Liver (tissue), 9 donors: ENCODE data around the gene FAM107A. TPM values are rescaled to one million over a fixed set of nuclear protein-coding genes. Genes with fewer than 3 reads are reported as not detected.
"Not testable (repeated sequence)": the region's sequence is repeated elsewhere in the genome, so short reads cannot be mapped to it uniquely, and the experiment has no call there.

ENCODE experiments used
- DNase-seq: peaks from one replicate; pipeline ENCODE4 v3.0.0-alpha.2; 2017; ENCODE audit warnings: low spot score
- H3K27ac ChIP-seq, 2 donors: one replicate each; pipeline ENCODE4 v1.7.0; 2013; ENCODE audit warnings: inconsistent platforms in 2 of 2, low read length in 2 of 2, control low read depth in 1 of 2, low read depth in 1 of 2, mild to moderate bottlenecking in 1 of 2
- H3K27me3 ChIP-seq, 4 donors: one replicate each; pipeline versions ENCODE4 v1.6.1 to v1.7.0; 2013; ENCODE audit warnings: low read length in 3 of 4, inconsistent platforms in 1 of 4, mild to moderate bottlenecking in 1 of 4, moderate library complexity in 1 of 4; ENCODE audit not compliant: control insufficient read depth in 4 of 4, insufficient read depth in 4 of 4
- H3K36me3 ChIP-seq, 4 donors: one replicate each; pipeline versions ENCODE4 v1.6.1 to v1.7.0; 2013; ENCODE audit warnings: low read length in 3 of 4, mild to moderate bottlenecking in 3 of 4, low read depth in 1 of 4, moderate library complexity in 1 of 4; ENCODE audit not compliant: control insufficient read depth in 4 of 4, insufficient read depth in 3 of 4
- H3K4me1 ChIP-seq, 4 donors: one replicate each; pipeline versions ENCODE4 v1.6.1 to v1.7.0; 2013; ENCODE audit warnings: low read length in 3 of 4, mild to moderate bottlenecking in 3 of 4, moderate library complexity in 1 of 4; ENCODE audit not compliant: control insufficient read depth in 4 of 4, insufficient read depth in 4 of 4
- H3K4me3 ChIP-seq, 3 donors: one replicate each; pipeline versions ENCODE4 v1.6.1 to v1.7.0; 2013; ENCODE audit warnings: low read length in 3 of 3, control low read depth in 1 of 3, low read depth in 1 of 3, mild to moderate bottlenecking in 1 of 3
- H3K9ac ChIP-seq, 2 donors: one replicate each; pipeline ENCODE4 v1.7.0; 2013; ENCODE audit warnings: low read length in 2 of 2, mild to moderate bottlenecking in 2 of 2, moderate library complexity in 2 of 2, control low read depth in 1 of 2, low read depth in 1 of 2
- H3K9me3 ChIP-seq, 4 donors: one replicate each; pipeline versions ENCODE4 v1.6.1 to v1.7.0; 2013; ENCODE audit warnings: low read length in 3 of 4; ENCODE audit not compliant: control insufficient read depth in 4 of 4
- CTCF ChIP-seq: fragments of 150-350 bp; IDR thresholded peaks from 2 replicates; pipeline ENCODE4 v1.5.1; 2017; ENCODE audit warnings: improper control_type of control experiment, low read depth, low read length; ENCODE audit not compliant: missing input control
- EGR1 ChIP-seq, 2 donors: IDR thresholded peaks; 2 replicates each; pipeline ENCODE4 v1.6.1; 2016 to 2018; ENCODE audit warnings: antibody characterized with exemption in 2 of 2, low read depth in 2 of 2
- FOXA2 ChIP-seq: IDR thresholded peaks from 2 replicates; pipeline ENCODE4 v1.6.1; 2016; ENCODE audit warnings: antibody characterized with exemption
- GABPA ChIP-seq, 2 donors: IDR thresholded peaks in 1 of 2; conservative IDR thresholded peaks in 1 of 2; 2 replicates each; pipeline ENCODE4 v1.6.1; 2016; ENCODE audit warnings: antibody characterized with exemption in 2 of 2, mild to moderate bottlenecking in 1 of 2, moderate library complexity in 1 of 2
- HNF4A ChIP-seq, 2 donors: conservative IDR thresholded peaks; 2 replicates each; pipeline ENCODE4 v1.6.1; 2016; ENCODE audit warnings: antibody characterized with exemption in 2 of 2, mild to moderate bottlenecking in 2 of 2
- JUND ChIP-seq, 2 donors: IDR thresholded peaks; 2 replicates each; pipeline ENCODE4 v1.6.1; 2016; ENCODE audit warnings: antibody characterized with exemption in 2 of 2
- MAX ChIP-seq: IDR thresholded peaks from 2 replicates; pipeline ENCODE4 v1.6.1; 2016; ENCODE audit warnings: antibody characterized with exemption
- NR2F2 ChIP-seq: IDR thresholded peaks from 2 replicates; pipeline ENCODE4 v1.6.1; 2016; ENCODE audit warnings: antibody characterized with exemption
- RAD21 ChIP-seq, 2 donors: IDR thresholded peaks; 2 replicates each; pipeline ENCODE4 v1.6.1; 2016; ENCODE audit warnings: antibody characterized with exemption in 2 of 2, mild to moderate bottlenecking in 2 of 2
- RXRA ChIP-seq, 2 donors: IDR thresholded peaks; 2 replicates each; pipeline ENCODE4 v1.6.1; 2017 to 2018; ENCODE audit warnings: antibody characterized with exemption in 2 of 2, mild to moderate bottlenecking in 1 of 2
- SP1 ChIP-seq: IDR thresholded peaks from 2 replicates; pipeline ENCODE4 v1.6.1; 2018; ENCODE audit warnings: antibody characterized with exemption, mild to moderate bottlenecking
- YY1 ChIP-seq: IDR thresholded peaks from 2 replicates; pipeline ENCODE4 v1.6.1; 2016; ENCODE audit warnings: antibody characterized with exemption, mild to moderate bottlenecking
- ZBTB33 ChIP-seq: IDR thresholded peaks from 2 replicates; pipeline ENCODE4 v1.6.1; 2016; ENCODE audit warnings: antibody characterized with exemption
- WGBS: extraction: QIAGEN DNeasy Blood & Tissue Kit; methylation state at CpG from one replicate; pipeline ENCODE4 v1.1.7; 2013; 5-methylcytosine and 5-hydroxymethylcytosine counted together
- polyA plus RNA-seq, 2 donors: library from polyadenylated mRNA; stranded (reverse) in 1 of 2; unstranded in 1 of 2; fragments of 200-250 nt in 1 of 2; fragments of >200 nt in 1 of 2; fragmentation: Nextera tagmentation in 1 of 2; extraction: Ambion mirVana in 1 of 2; gene quantifications; one replicate each; pipeline versions ENCODE4 v1.2.1 to v1.2.3, GENCODE V29; 2013 to 2015
- total RNA-seq, 2 donors: library from RNA; depleted of rRNA; stranded (reverse); fragments of >200 nt; gene quantifications; one replicate each; pipeline ENCODE4 v1.2.3, GENCODE V29; 2014
- TF ChIP-seq, protein P1 (sequence below): IDR thresholded peaks from 2 replicates; pipeline ENCODE4 v1.6.1; 2016; ENCODE audit warnings: antibody characterized with exemption
- donor health status: healthy.
- donor health status: healthy.
- donor health status: healthy.
- donor health status: healthy.
- donor health status: healthy.

FAM107A gene
- total and polyA plus RNA-seq, 4 donors = 0.05 to 4.7 (median 1.4) TPM

GRCh38 chr3:58529516-58530353 is 47.5 kb downstream of the FAM107A start:
- TF ChIP-seq RAD21 (IDR thresholded peaks at IDR 0.05) = peak; percentile 22 to 32
- no peak for TF ChIP-seq ZBTB33
- TF ChIP-seq NR2F2 = no peak
- no peak for TF ChIP-seq MAX
- no peak for TF ChIP-seq EGR1 (IDR thresholded peaks at IDR 0.05; ENCODE audit: low read depth in 2 of 2)
- no peaks in the 10 kb centered on the region for H3K27me3 ChIP-seq
- H3K4me1 ChIP-seq = peaks cover 2 to 96% (median 90%) of the 10 kb centered on the region in 4 donors
- no peak overlapping the region for H3K9ac ChIP-seq
- H3K9me3 ChIP-seq = no peaks in the 10 kb centered on the region
- DNase-seq = no peak
- peak overlapping the region; percentile 31 to 55 for H3K27ac ChIP-seq
- H3K36me3 ChIP-seq = peaks cover 14 to 23% (median 21%) of the 10 kb centered on the region in 4 donors
- no peak overlapping the region for H3K4me3 ChIP-seq
- 62% methylated on average over 15 of the region's 15 CpGs for WGBS

GRCh38 chr3:58528629-58529028 is 48.6 kb downstream of the FAM107A start:
- Histone ChIP-seq H3K27ac (peak overlapping the region; percentile 55 to 62), H3K36me3 (peaks cover 14 to 21% (median 19%) of the 10 kb centered on the region in 4 donors), H3K27me3 (no peaks in the 10 kb centered on the region), H3K9me3 (no peaks in the 10 kb centered on the region), H3K4me1 (peaks cover 5 to 96% (median 89%) of the 10 kb centered on the region in 4 donors), H3K4me3 (no peak overlapping the region), H3K9ac (no peak overlapping the region)
- 44% methylated on average over 6 of the region's 6 CpGs for WGBS
- TF ChIP-seq HNF4A (conservative IDR thresholded peaks at IDR 0.05) = peak; percentile 70 to 71
- no peak for TF ChIP-seq FOXA2
- TF ChIP-seq YY1 = peak; percentile 49
- peak; percentile 47 to 56 for TF ChIP-seq RXRA (IDR thresholded peaks at IDR 0.05)
- peak in 1 of 2 donors; percentile 35 for TF ChIP-seq RAD21 (IDR thresholded peaks at IDR 0.05)
- no peak for DNase-seq

DNA sequence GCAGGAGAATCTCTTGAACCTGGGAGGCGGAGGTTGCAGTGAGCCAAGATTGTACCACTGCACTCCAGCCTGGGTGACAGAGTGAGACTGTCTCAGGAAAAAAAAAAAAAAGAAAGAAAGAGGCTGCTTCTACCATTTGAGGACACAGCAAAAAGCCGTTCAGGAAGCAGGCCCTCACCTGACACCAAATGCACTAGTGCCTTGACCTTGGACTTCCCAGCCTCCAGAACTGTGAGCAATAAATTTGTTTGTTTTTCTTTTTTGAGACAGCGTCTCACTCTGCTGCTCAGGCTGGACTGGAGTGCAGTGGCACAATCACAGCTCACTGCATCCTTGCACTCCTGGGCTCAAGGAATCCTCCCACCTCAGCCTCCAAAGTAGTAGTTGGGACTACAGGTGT is 49.8 kb downstream of the FAM107A start:
- Histone ChIP-seq H3K4me1 (peaks cover 7 to 95% (median 83%) of the 10 kb centered on the region in 4 donors), H3K27ac (peak overlapping the region in 1 of 2 donors; percentile 62), H3K36me3 (peaks cover 10 to 21% (median 18%) of the 10 kb centered on the region in 4 donors)
- not testable (repeated sequence) for DNase-seq, H3K9me3 ChIP-seq, H3K4me3 ChIP-seq, H3K27me3 ChIP-seq, H3K9ac ChIP-seq
- TF ChIP-seq HNF4A (conservative IDR thresholded peaks at IDR 0.05) = peak in 1 of 2 donors; percentile 12
- WGBS = 60% methylated on average over 3 of the region's 3 CpGs

DNA sequence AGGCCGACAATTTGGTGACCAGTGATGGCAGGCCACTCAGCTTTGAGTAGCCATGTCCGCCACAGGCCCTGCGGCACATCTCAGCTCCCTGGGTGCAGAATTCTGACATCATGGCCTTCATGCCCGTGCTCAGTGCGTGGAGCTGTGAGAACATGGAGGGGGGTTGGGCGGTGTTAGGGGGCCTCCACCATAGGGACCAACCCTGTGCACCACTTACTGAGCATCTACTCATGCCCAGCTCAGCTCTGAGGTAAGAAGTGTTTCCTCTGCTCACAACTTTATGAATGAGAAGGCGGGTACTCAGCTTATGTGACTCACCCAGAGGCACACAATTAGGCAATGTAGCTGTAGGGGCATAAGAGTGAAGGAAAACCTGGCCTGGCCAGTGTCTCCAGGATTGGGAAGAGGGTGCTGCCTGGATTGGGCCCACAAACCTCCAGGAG is 50.7 kb downstream of the FAM107A start:
- no peaks in the 10 kb centered on the region for H3K9me3 ChIP-seq
- WGBS = 81% methylated on average over 7 of the region's 7 CpGs
- H3K36me3 ChIP-seq = peaks cover 8 to 23% (median 16%) of the 10 kb centered on the region in 4 donors
- H3K27ac ChIP-seq = peak overlapping the region; percentile 26 to 57
- H3K4me3 ChIP-seq = no peak overlapping the region
- H3K27me3 ChIP-seq = no peaks in the 10 kb centered on the region
- no peak overlapping the region for H3K9ac ChIP-seq
- H3K4me1 ChIP-seq = peaks cover 12 to 94% (median 82%) of the 10 kb centered on the region in 4 donors
- DNase-seq = no peak
- peak; percentile 22 to 27 for TF ChIP-seq RAD21 (IDR thresholded peaks at IDR 0.05)
- TF ChIP-seq EGR1 (IDR thresholded peaks at IDR 0.05; ENCODE audit: low read depth in 2 of 2) = peak in 1 of 2 donors; percentile 31
- TF ChIP-seq SP1 = peak; percentile 29
- TF ChIP-seq JUND (IDR thresholded peaks at IDR 0.05) = peak; percentile 89 to 94
- no peak for TF ChIP-seq CTCF
- TF ChIP-seq, protein P1, sequence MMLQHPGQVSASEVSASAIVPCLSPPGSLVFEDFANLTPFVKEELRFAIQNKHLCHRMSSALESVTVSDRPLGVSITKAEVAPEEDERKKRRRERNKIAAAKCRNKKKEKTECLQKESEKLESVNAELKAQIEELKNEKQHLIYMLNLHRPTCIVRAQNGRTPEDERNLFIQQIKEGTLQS = peak; percentile 65
- TF ChIP-seq MAX = no peak
- TF ChIP-seq GABPA (IDR thresholded peaks at IDR 0.05 in 1 of 2, conservative IDR thresholded peaks at IDR 0.05 in 1 of 2) = peak in 1 of 2 donors; percentile 18
- TF ChIP-seq RXRA (IDR thresholded peaks at IDR 0.05) = peak; percentile 42 to 65
- peak; percentile 36 to 64 for TF ChIP-seq HNF4A (conservative IDR thresholded peaks at IDR 0.05)
